ENCODE data around the gene NALCN.
A peak's percentile ranks its signal among the peaks of the same experiment; 100 is the strongest.

The NALCN gene

GRCh38 chr13:101144808-101145419 is 271.4 kb downstream of the NALCN start:
- H3K9me3 ChIP-seq (ENCODE audit: insufficient read depth, low read length) = no peaks in the 10 kb centered on the region
- no peaks in the 10 kb centered on the region for H3F3A ChIP-seq (ENCODE audit: insufficient read depth)
- no peaks in the 10 kb centered on the region for H3K9me2 ChIP-seq (replicated peaks; ENCODE audit: insufficient read depth, low read length)
- H3K36me3 ChIP-seq (ENCODE audit: low read length) = no peaks in the 10 kb centered on the region
- H3K27ac ChIP-seq (ENCODE audit: low read depth, low read length) = no peak overlapping the region
- no peaks in the 10 kb centered on the region for H3K27me3 ChIP-seq (ENCODE audit: low read length)
- no peak overlapping the region for H3K4me3 ChIP-seq (ENCODE audit: insufficient read depth, low read length, poor library complexity, severe bottlenecking)
- TF ChIP-seq EZH2phosphoT487 (conservative IDR thresholded peaks at IDR 0.05; ENCODE audit: low read length) = no peak
- peak; percentile 22 for TF ChIP-seq CTCF (IDR thresholded peaks at IDR 0.05; ENCODE audit: insufficient read depth, low read length, poor library complexity, severe bottlenecking)
- no peaks in the 10 kb centered on the region for H4K20me1 ChIP-seq (ENCODE audit: low read depth, low read length)
- H3K79me2 ChIP-seq (ENCODE audit: insufficient read depth, low read length) = no peaks in the 10 kb centered on the region
- no peak overlapping the region for H2AFZ ChIP-seq (ENCODE audit: low read depth, low read length, severe bottlenecking)
- no peak overlapping the region for H3K9ac ChIP-seq (ENCODE audit: low read length)
- no peak overlapping the region for H3K4me2 ChIP-seq (ENCODE audit: low read depth, low read length, poor library complexity, severe bottlenecking)

GRCh38 chr13:101140936-101141335 is 275.4 kb downstream of the NALCN start:
- TF ChIP-seq CTCF (IDR thresholded peaks at IDR 0.05; ENCODE audit: insufficient read depth, low read length, poor library complexity, severe bottlenecking) = no peak
- no peak for TF ChIP-seq EZH2phosphoT487 (conservative IDR thresholded peaks at IDR 0.05; ENCODE audit: low read length)
- Histone ChIP-seq H3K9ac (ENCODE audit: low read length) (no peak overlapping the region), H3K79me2 (ENCODE audit: insufficient read depth, low read length) (no peaks in the 10 kb centered on the region), H4K20me1 (ENCODE audit: low read depth, low read length) (no peaks in the 10 kb centered on the region), H3K4me2 (ENCODE audit: low read depth, low read length, poor library complexity, severe bottlenecking) (no peak overlapping the region), H3K4me3 (ENCODE audit: insufficient read depth, low read length, poor library complexity, severe bottlenecking) (no peak overlapping the region), H3K36me3 (ENCODE audit: low read length) (no peaks in the 10 kb centered on the region), H3K9me2 (replicated peaks; ENCODE audit: insufficient read depth, low read length) (no peaks in the 10 kb centered on the region), H2AFZ (ENCODE audit: low read depth, low read length, severe bottlenecking) (no peak overlapping the region), H3F3A (ENCODE audit: insufficient read depth) (no peaks in the 10 kb centered on the region), H3K27me3 (ENCODE audit: low read length) (no peaks in the 10 kb centered on the region), H3K27ac (ENCODE audit: low read depth, low read length) (no peak overlapping the region), H3K9me3 (ENCODE audit: insufficient read depth, low read length) (no peaks in the 10 kb centered on the region)

- Histone ChIP-seq H3F3A (ENCODE audit: insufficient read depth) (no peaks in the 10 kb centered on the region), H3K4me3 (ENCODE audit: insufficient read depth, low read length, poor library complexity, severe bottlenecking) (no peak overlapping the region), H3K9me3 (ENCODE audit: insufficient read depth, low read length) (no peaks in the 10 kb centered on the region), H3K79me2 (ENCODE audit: insufficient read depth, low read length) (no peaks in the 10 kb centered on the region), H4K20me1 (ENCODE audit: low read depth, low read length) (no peaks in the 10 kb centered on the region), H3K9me2 (replicated peaks; ENCODE audit: insufficient read depth, low read length) (no peaks in the 10 kb centered on the region), H3K4me2 (ENCODE audit: low read depth, low read length, poor library complexity, severe bottlenecking) (no peak overlapping the region), H3K9ac (ENCODE audit: low read length) (no peak overlapping the region), H2AFZ (ENCODE audit: low read depth, low read length, severe bottlenecking) (no peak overlapping the region), H3K27me3 (ENCODE audit: low read length) (no peaks in the 10 kb centered on the region), H3K27ac (ENCODE audit: low read depth, low read length) (no peak overlapping the region), H3K36me3 (ENCODE audit: low read length) (no peaks in the 10 kb centered on the region)
- TF ChIP-seq EZH2phosphoT487 (conservative IDR thresholded peaks at IDR 0.05; ENCODE audit: low read length) (no peak), CTCF (IDR thresholded peaks at IDR 0.05; ENCODE audit: insufficient read depth, low read length, poor library complexity, severe bottlenecking) (no peak)
Measured at GRCh38 chr13:101140087-101140770, 276.1 kb downstream of the NALCN start.

All from SU-DHL-6 (cell line).